Suppressor macrophage (primary cell): Measurements from ENCODE around the gene UGT1A9.

Experiments used
- DNase-seq, 4 experiments: peaks; one replicate each; pipeline ENCODE4 v3.0.0-alpha.2; 2020 to 2022

Gene UGT1A9

GRCh38 chr2:233761040-233761769 is 89.5 kb downstream of the UGT1A9 start:
- DNase-seq: no peak

- peak; percentile 5 to 39 (median 33) for DNase-seq
Measured at GRCh38 chr2:233764264-233764663, 92.6 kb downstream of the UGT1A9 start.

- DNase-seq: no peak
Measured at GRCh38 chr2:233764761-233765160, 93.1 kb downstream of the UGT1A9 start.

- DNase-seq: no peak
Measured at GRCh38 chr2:233766416-233766815, 94.7 kb downstream of the UGT1A9 start.

- no peak for DNase-seq
Measured at GRCh38 chr2:233768076-233768475, 96.4 kb downstream of the UGT1A9 start.

- DNase-seq: no peak
Measured at GRCh38 chr2:233769260-233769659, 97.6 kb downstream of the UGT1A9 start.

- no peak for DNase-seq
Measured at GRCh38 chr2:233772153-233772552, 100.5 kb downstream of the UGT1A9 start.

GRCh38 chr2:233772583-233772982 is 100.9 kb downstream of the UGT1A9 start:
- no peak for DNase-seq

GRCh38 chr2:233773854-233774253 is 102.2 kb downstream of the UGT1A9 start:
- no peak for DNase-seq

GRCh38 chr2:233775414-233775813 is 103.7 kb downstream of the UGT1A9 start:
- DNase-seq: no peak

GRCh38 chr2:233778030-233778429 is 106.3 kb downstream of the UGT1A9 start, which contains the start of gene MROH2A:
MROH2A (plus strand) TSS chr2:233778330; CDS start chr2:233779359, 1,029 bp downstream.
- no peak for DNase-seq

- no peak for DNase-seq
Measured at GRCh38 chr2:233779722-233780121, 108.0 kb downstream of the UGT1A9 start.

- DNase-seq: no peak
Measured at GRCh38 chr2:233780771-233781170, 109.1 kb downstream of the UGT1A9 start.

- DNase-seq: no peak
Measured at GRCh38 chr2:233789554-233789953, 117.9 kb downstream of the UGT1A9 start.

- no peak for DNase-seq
Measured at GRCh38 chr2:233791151-233791882, 119.6 kb downstream of the UGT1A9 start.

- no peak for DNase-seq
Measured at GRCh38 chr2:233791883-233792329, 120.2 kb downstream of the UGT1A9 start.

GRCh38 chr2:233792720-233793119 is 121.0 kb downstream of the UGT1A9 start:
- DNase-seq: no peak

GRCh38 chr2:233793465-233794127 is 121.9 kb downstream of the UGT1A9 start:
- DNase-seq: no peak

GRCh38 chr2:233794128-233794658 is 122.5 kb downstream of the UGT1A9 start:
- no peak for DNase-seq

GRCh38 chr2:233795735-233796171 is 124.1 kb downstream of the UGT1A9 start:
- DNase-seq: no peak

GRCh38 chr2:233796254-233796653 is 124.6 kb downstream of the UGT1A9 start:
- no peak for DNase-seq

GRCh38 chr2:233798335-233799086 is 126.8 kb downstream of the UGT1A9 start:
- DNase-seq: no peak
